H9 (cell line): Measurements from ENCODE around the gene CD2BP2. TPM values are rescaled to one million over a fixed set of nuclear protein-coding genes. Genes with fewer than 3 reads are reported as not detected.

ENCODE experiments used
- DNase-seq: peaks from one replicate; pipeline ENCODE4 v3.0.0-alpha.2; 2017
- H2AFZ ChIP-seq: one replicate; pipeline ENCODE4 v1.6.1; 2013; ENCODE audit warnings: mild to moderate bottlenecking, low read length, control low read depth, moderate library complexity
- H2AK5ac ChIP-seq: 2 replicates; pipeline ENCODE4 v1.6.1; 2013; ENCODE audit warnings: low read length, control low read depth, mixed read lengths; ENCODE audit not compliant: insufficient read length
- H2BK120ac ChIP-seq: one replicate; pipeline ENCODE4 v1.6.1; 2013; ENCODE audit warnings: low read depth, mild to moderate bottlenecking, low read length, control low read depth, inconsistent platforms; ENCODE audit not compliant: poor library complexity, severe bottlenecking
- H2BK12ac ChIP-seq: 2 replicates; pipeline ENCODE4 v1.6.1; 2013; ENCODE audit warnings: low read length, control low read depth, mixed read lengths, low read depth; ENCODE audit not compliant: insufficient read length
- H2BK15ac ChIP-seq: 2 replicates; pipeline ENCODE4 v1.6.1; 2013; ENCODE audit warnings: low read depth, low read length, control low read depth
- H2BK20ac ChIP-seq: one replicate; pipeline ENCODE4 v1.6.1; 2013; ENCODE audit warnings: low read depth, mild to moderate bottlenecking, low read length, control low read depth, inconsistent platforms; ENCODE audit not compliant: poor library complexity, severe bottlenecking
- H2BK5ac ChIP-seq: 2 replicates; pipeline ENCODE4 v1.6.1; 2013; ENCODE audit warnings: low read length, control low read depth, mixed read lengths; ENCODE audit not compliant: insufficient read length
- H3K14ac ChIP-seq: 2 replicates; pipeline ENCODE4 v1.6.1; 2013; ENCODE audit warnings: low read length, control low read depth; ENCODE audit not compliant: insufficient read depth
- H3K18ac ChIP-seq: 2 replicates; pipeline ENCODE4 v1.6.1; 2013; ENCODE audit warnings: low read depth, mild to moderate bottlenecking, mixed read lengths, low read length, control low read depth; ENCODE audit not compliant: insufficient read length
- H3K23ac ChIP-seq: 2 replicates; pipeline ENCODE4 v1.6.1; 2013; ENCODE audit warnings: low read length, control low read depth, mixed read lengths, low read depth; ENCODE audit not compliant: insufficient read length
- H3K23me2 ChIP-seq: 2 replicates; pipeline ENCODE4 v1.6.1; 2013; ENCODE audit warnings: low read depth, mild to moderate bottlenecking, mixed read lengths, low read length, control low read depth; ENCODE audit not compliant: insufficient read length, poor library complexity, severe bottlenecking
- H3K27ac ChIP-seq: 2 replicates; pipeline ENCODE4 v1.5.1; 2013; ENCODE audit warnings: low read length, control low read depth, mixed read lengths, low read depth; ENCODE audit not compliant: insufficient read length
- H3K27me3 ChIP-seq: 2 replicates; pipeline ENCODE4 v1.6.1; 2013; ENCODE audit warnings: low read length, control low read depth, inconsistent platforms; ENCODE audit not compliant: insufficient read depth
- H3K4ac ChIP-seq: 2 replicates; pipeline ENCODE4 v1.6.1; 2013; ENCODE audit warnings: low read depth, mild to moderate bottlenecking, control low read depth, inconsistent platforms, low read length, moderate library complexity
- H3K4me1 ChIP-seq: 2 replicates; pipeline ENCODE4 v1.6.1; 2013; ENCODE audit warnings: low read length, control low read depth, inconsistent platforms; ENCODE audit not compliant: insufficient read depth
- H3K4me2 ChIP-seq: 2 replicates; pipeline ENCODE4 v1.6.1; 2013; ENCODE audit warnings: low read length, control low read depth, mixed read lengths; ENCODE audit not compliant: insufficient read length, insufficient read depth
- H3K56ac ChIP-seq: 2 replicates; pipeline ENCODE4 v1.6.1; 2013; ENCODE audit warnings: low read depth, mild to moderate bottlenecking, mixed read lengths, low read length, control low read depth; ENCODE audit not compliant: insufficient read length
- H3K79me1 ChIP-seq: 2 replicates; pipeline ENCODE4 v1.6.1; 2013; ENCODE audit warnings: low read depth, mild to moderate bottlenecking, moderate library complexity, low read length, control low read depth, inconsistent platforms; ENCODE audit not compliant: insufficient read depth, poor library complexity, severe bottlenecking
- H3K79me2 ChIP-seq: 2 replicates; pipeline ENCODE4 v1.6.1; 2013; ENCODE audit warnings: low read length, control low read depth, inconsistent platforms; ENCODE audit not compliant: insufficient read depth
- H3K9ac ChIP-seq: 2 replicates; pipeline ENCODE4 v1.6.1; 2013; ENCODE audit warnings: low read length, control low read depth, mixed read lengths; ENCODE audit not compliant: insufficient read length; ENCODE audit errors: extremely low read depth
- H3K9me3 ChIP-seq: one replicate; pipeline ENCODE4 v1.6.1; 2013; ENCODE audit warnings: low read depth, low read length, inconsistent platforms; ENCODE audit not compliant: control insufficient read depth
- H3T11ph ChIP-seq: one replicate; pipeline ENCODE4 v1.6.1; 2013; ENCODE audit warnings: mild to moderate bottlenecking, low read length, control low read depth, inconsistent platforms
- H4K20me1 ChIP-seq: one replicate; pipeline ENCODE4 v1.6.1; 2013; ENCODE audit not compliant: control insufficient read depth, insufficient read length, insufficient read depth
- H4K5ac ChIP-seq: 2 replicates; pipeline ENCODE4 v1.6.1; 2013; ENCODE audit warnings: low read depth, mild to moderate bottlenecking, mixed read lengths, low read length, control low read depth; ENCODE audit not compliant: insufficient read length
- H4K8ac ChIP-seq: replicated peaks from 2 replicates; pipeline ENCODE4 v1.6.1; 2013; ENCODE audit warnings: low read length, control low read depth, mixed read lengths, low read depth; ENCODE audit not compliant: insufficient read length
- H4K91ac ChIP-seq: 2 replicates; pipeline ENCODE4 v1.6.1; 2013; ENCODE audit warnings: low read depth, mild to moderate bottlenecking, moderate library complexity, mixed read lengths, low read length, control low read depth; ENCODE audit not compliant: insufficient read length
- H3K27ac Mint-ChIP-seq, 3 experiments: 2 replicates in 2 of 3; 3 replicates in 1 of 3; pipeline ENCODE4 v1.8.0; 2020 to 2021; ENCODE audit warnings: mixed read lengths in 3 of 3, mild to moderate bottlenecking in 1 of 3, moderate library complexity in 1 of 3
- H3K27me3 Mint-ChIP-seq: 2 replicates; pipeline ENCODE4 v1.8.0; 2021; ENCODE audit warnings: low read depth, mild to moderate bottlenecking, moderate library complexity, mixed read lengths
- H3K36me3 Mint-ChIP-seq, 3 experiments: 2 replicates in 2 of 3; 3 replicates in 1 of 3; pipeline ENCODE4 v1.8.0; 2020 to 2021; ENCODE audit warnings: low read depth in 3 of 3, mixed read lengths in 3 of 3; ENCODE audit not compliant: insufficient read depth in 1 of 3
- H3K4me1 Mint-ChIP-seq, 2 experiments: 2 replicates each; pipeline ENCODE4 v1.8.0; 2020; ENCODE audit warnings: mixed read lengths in 2 of 2
- H3K4me3 Mint-ChIP-seq, 2 experiments: 2 replicates in 1 of 2; 3 replicates in 1 of 2; pipeline ENCODE4 v1.8.0; 2020 to 2021; ENCODE audit warnings: mild to moderate bottlenecking in 2 of 2, mixed read lengths in 2 of 2, moderate library complexity in 1 of 2
- H3K9me3 Mint-ChIP-seq, 2 experiments: 2 replicates in 1 of 2; 3 replicates in 1 of 2; pipeline ENCODE4 v1.8.0; 2020; ENCODE audit warnings: mild to moderate bottlenecking in 2 of 2, mixed read lengths in 2 of 2, moderate library complexity in 1 of 2
- CTCF ChIP-seq: fragments of 200-600 bp; sonication (generic); conservative IDR thresholded peaks from 3 replicates; pipeline ENCODE4 v1.8.0; 2021; ENCODE audit warnings: antibody characterized with exemption, mild to moderate bottlenecking
- WGBS: extraction: QIAGEN DNeasy Blood & Tissue Kit; methylation state at CpG from one replicate; pipeline ENCODE4 v1.1.7; 2013; ENCODE audit warnings: missing lambda C conversion rate, low lambda C conversion rate, mixed read lengths; ENCODE audit not compliant: insufficient read length; ENCODE audit errors: extremely low coverage; 5-methylcytosine and 5-hydroxymethylcytosine counted together
- total RNA-seq: library from RNA; stranded (reverse); gene quantifications from 2 replicates; pipeline ENCODE4 v1.2.1, GENCODE V29; 2021

Gene CD2BP2
- total RNA-seq, 1 experiment from 2014 or later, result 90.1 TPM

DNA sequence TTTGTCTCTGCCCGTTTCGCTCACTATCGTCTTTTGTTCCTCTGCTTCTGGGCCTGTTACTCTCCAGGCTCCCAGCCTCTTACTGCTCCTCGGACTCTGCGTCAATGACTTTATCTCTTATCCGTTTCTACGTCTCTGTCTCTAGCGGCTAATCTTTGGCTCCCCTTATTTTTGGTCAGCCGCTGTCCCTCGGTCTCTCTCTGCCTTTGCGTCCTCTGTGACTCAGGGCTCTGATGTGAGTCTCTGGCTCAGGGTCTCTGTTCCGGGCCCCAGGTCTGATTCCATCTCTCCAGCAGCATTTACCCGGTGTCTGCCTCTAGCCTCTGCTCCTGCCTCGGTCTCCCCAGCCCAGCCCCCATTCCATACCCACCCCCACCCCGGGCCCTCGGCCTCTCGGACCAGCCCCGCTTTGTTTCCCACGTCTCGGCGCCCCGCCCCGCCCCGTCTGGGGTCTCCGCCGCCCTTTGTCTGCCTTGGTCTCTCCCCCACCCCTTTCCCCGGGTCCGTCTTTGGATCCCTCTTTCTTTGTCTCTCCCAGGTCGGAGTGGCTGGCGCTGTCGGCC is 39.6 kb upstream of the CD2BP2 start:
- Histone ChIP-seq H4K8ac (no peak overlapping the region), H2BK5ac (peak overlapping the region; percentile 74), H3K4me2 (peak overlapping the region; percentile 83), H4K5ac (no peak overlapping the region), H2AFZ (no peak overlapping the region), H3K23me2 (peaks cover 15% of the 10 kb centered on the region), H2BK12ac (no peak overlapping the region), H3K14ac (peak overlapping the region; percentile 99), H2AK5ac (no peak overlapping the region), H2BK15ac (no peak overlapping the region), H3K9me3 (no peaks in the 10 kb centered on the region), H3K18ac (peak overlapping the region; percentile 86), H3K56ac (no peak overlapping the region), H3K4me1 (no peaks in the 10 kb centered on the region; the same call in 1 of the 2 replicates), H3K9ac (peak overlapping the region; percentile 97), H3K23ac (no peak overlapping the region), H3K79me1 (no peaks in the 10 kb centered on the region), H3K27ac (peak overlapping the region; percentile 67), H3K4ac (peak overlapping the region; percentile 18; the same call in 1 of the 2 replicates), H3T11ph (peak overlapping the region; percentile 56), H3K79me2 (peaks cover 4% of the 10 kb centered on the region; the same call in 1 of the 2 replicates), H2BK120ac (no peak overlapping the region), H4K91ac (no peak overlapping the region), H3K27me3 (no peaks in the 10 kb centered on the region), H4K20me1 (no peaks in the 10 kb centered on the region), H2BK20ac (no peak overlapping the region)
- no peaks in the 10 kb centered on the region; the same call in 1 of the 2 replicates for H3K27me3 Mint-ChIP-seq
- no peak for DNase-seq
- no CpG with 5 or more reads among the region's 31 CpGs for WGBS
- no peaks in the 10 kb centered on the region; a peak in 1 of 5 replicates for H3K9me3 Mint-ChIP-seq
- peaks cover 23 to 41% of the 10 kb centered on the region in 2 experiments for H3K4me1 Mint-ChIP-seq
- peaks cover 9 to 33% (median 20%) of the 10 kb centered on the region in 3 experiments; a peak in 6 of 7 replicates for H3K36me3 Mint-ChIP-seq
- H3K27ac Mint-ChIP-seq, result peak overlapping the region; percentile 93 to 99 (median 97)
- H3K4me3 Mint-ChIP-seq, result peak overlapping the region; percentile 85 to 91
- no peak for TF ChIP-seq CTCF
